GM11168 (cell line): ENCODE measurements around the gene SCFD1.
"Not testable (repeated sequence)": the region's sequence is repeated elsewhere in the genome, so short reads cannot be mapped to it uniquely, and the experiment has no call there.

Experiments
- in situ Hi-C: fragments of 300-500 bp; cut with MboI; formaldehyde crosslinking; loops from one replicate; pipeline ENCODE4 v1.12.0; 2022; ENCODE audit warnings: low sequenced_read_pairs; ENCODE audit not compliant: unreplicated experiment

Gene SCFD1

DNA sequence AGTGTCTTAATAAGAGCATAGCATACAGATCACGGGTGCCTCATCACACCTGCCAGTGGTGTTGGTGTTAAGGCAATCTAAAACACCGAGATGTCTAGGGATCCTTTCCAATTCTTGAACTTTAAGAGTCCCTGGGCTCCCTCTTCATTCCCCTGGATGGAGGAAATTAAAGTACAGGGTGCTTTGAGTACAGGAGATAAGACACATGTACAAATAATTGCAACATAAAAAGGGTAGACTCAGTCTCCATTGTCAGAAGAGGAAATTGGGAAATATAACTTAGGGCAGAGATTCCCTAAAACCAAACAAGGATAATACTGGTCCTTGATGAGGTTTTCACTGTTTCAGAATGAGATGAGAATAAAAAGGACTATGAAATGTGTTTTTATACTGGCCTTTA lies 34.9 kb downstream of the SCFD1 start:
- in situ Hi-C loops: loop anchor here (10.0 kb wide), 1 partner anchor 248 kb away; no protein-coding TSS in a partner anchor

DNA sequence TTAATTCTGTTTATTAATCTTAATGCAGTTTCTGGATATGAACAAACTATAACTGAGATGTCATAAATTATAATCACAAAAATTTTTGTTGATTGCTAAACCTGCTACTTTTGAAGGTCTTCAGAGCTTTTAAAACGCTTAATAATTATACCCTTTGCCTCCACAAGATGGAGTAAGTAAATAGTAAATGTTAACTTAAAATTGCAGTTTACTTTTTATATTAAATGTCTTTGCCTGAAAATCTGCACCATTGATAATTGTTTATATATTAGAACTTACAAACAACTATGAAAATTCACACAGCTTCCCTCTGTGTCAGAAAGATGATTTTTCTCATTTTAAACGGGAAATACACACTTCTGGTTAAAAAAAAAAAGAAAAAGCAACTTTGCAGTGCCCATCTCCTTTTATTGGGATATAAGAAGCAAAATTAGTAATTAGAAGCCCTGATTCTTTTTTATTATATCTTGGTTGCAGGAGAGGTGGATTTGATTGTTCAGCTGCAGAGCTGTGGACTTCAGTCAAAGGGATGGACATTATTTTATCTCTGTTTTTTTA lies 35.6 kb downstream of the SCFD1 start:
- in situ Hi-C loops: loop anchor here (10.0 kb wide), 1 partner anchor 247 kb away; no protein-coding TSS in a partner anchor

DNA sequence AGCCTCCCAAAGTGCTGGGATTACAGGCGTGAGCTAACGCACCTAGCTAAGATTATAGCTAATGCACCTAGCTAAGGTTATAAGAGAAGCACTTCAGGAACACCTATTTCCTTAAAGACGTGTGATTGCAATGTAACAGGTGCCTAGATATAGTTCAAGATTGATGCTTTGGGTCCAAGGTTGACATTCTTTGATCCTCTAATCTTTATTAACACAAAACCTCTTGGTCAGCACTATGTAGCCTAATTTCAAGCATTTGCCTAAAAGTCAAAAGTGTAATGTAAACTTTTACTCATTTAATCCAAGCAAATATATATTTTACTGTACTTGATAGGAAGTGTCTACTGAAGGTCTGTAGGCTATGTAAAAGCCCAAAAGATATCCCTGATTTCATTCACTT lies 36.5 kb downstream of the SCFD1 start:
- in situ Hi-C loops: loop anchor here (10.0 kb wide), 1 partner anchor 246 kb away; no protein-coding TSS in a partner anchor

DNA sequence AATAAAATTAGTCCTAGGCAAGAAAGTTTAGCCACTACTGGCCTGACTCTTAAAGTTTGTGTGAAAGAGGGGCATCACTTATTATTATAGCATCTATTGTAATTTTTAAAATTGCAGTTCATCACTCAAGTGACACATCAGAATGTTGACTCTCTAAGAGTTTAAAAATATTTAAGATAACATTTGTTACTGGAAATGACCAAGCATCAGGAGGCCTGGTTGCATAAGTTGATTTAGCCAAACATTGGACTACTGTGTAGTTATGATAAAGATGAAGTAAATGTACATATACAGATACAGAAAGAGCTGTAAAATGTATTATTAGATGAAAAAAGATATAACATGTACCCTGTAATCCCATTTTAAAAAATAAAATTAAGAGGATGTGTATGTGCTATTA lies 47.5 kb downstream of the SCFD1 start:
- in situ Hi-C loops: no loop called here

DNA sequence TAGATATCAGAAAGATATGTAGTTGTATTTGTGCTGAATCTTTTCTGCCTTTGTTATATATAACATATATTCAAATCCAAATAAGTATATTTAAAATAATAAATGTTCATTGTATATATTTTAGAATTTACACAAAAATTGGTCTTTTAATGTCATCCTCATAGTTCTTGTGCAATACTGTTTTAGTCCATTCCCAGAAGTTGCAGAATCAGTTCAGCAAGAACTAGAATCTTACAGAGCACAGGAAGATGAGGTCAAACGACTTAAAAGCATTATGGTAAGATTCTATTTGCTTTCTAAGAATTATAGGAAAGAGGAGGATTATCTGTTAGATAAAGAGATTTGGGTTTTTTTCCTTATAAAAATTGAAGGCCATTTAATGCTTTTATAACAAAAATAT lies 51.0 kb downstream of the SCFD1 start:
- in situ Hi-C loops: no loop called here

DNA sequence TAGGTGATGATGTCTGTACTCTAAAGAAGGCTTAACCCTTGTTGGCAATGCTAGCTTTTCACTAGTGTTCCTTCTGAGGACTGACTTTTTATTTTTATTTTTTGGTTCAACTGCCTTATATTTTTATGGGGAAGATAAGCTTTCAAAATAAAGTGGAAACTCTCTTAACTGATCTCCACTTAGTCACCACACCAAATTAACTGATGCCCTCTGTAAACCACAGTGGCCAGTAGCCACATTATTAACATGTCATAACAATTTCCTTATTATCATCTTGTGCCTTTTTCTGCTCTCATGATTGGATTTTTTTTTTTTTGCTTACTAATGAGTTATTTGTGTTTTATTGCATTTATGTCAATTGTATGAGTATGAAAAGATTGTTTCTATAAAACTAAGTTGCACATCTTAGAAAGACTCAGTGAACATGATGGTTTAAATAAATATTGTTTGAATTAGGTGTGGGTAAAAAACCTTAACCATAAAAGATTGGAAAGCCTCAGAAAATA lies 56.9 kb downstream of the SCFD1 start:
- in situ Hi-C loops: no loop called here

DNA sequence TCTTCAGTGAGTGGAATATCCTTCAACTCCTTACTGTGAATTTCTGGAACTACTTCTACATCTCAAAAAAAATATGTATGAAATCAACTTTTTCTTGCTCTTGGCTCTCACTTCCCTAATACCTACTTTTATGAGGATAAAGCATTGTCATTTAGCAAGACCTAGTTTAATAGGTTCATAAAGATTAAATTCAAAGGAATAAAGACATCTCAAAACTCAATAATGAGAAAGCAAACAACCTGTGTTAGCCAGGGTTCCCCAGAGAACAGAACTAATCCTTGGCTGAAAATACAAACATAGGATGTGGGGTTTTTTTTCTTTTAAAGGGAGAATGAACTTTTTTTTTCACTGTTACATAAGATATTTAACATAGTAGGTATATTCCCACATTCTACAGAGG lies 57.9 kb downstream of the SCFD1 start:
- in situ Hi-C loops: no loop called here

DNA sequence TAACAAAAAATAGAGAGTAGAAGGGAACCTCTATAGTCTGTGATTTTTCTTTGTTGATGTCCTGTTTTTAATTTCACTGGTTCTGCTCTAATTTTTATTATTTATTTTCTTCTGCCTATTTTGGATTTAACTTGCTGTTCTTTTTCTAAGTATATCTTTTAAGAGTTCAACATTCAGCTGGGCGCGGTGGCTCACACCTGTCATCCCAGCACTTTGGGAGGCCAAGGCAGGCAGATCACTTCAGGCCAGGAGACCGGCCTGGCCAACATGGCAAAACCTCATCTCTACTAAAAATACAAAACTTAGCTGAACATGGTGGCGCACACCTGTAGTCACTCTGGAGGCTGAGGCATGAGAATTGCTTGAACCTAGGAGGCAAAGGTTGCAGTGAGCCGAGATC lies 58.7 kb downstream of the SCFD1 start:
- in situ Hi-C loops: not testable (repeated sequence)

DNA sequence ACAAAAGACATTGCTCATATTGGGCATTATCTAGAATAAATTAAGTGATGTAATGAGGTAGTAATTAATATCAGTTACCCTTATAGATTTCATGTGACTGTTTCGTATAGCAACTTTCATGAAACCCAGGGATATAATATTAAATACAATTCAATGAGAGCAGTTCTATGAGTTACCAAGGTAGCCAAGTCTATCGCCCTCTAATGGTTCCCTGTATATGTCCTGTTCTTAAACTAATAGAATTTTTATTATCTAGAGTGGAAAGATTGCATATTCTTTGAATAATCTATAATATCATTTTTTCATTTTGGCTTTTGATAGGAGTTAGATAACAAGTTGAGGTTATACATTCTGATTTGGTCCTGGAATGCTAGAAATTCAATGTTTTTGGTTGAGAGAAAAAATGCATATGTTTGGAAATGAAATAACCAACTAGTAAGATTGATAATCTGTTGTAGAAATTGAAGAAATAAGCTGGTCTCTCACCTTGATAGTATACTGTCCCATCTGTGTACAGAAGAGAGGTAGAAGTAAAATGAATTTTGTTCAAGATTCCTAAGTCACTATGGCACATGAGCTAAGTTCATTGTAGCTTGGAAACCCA lies 59.7 kb downstream of the SCFD1 start:
- in situ Hi-C loops: no loop called here

DNA sequence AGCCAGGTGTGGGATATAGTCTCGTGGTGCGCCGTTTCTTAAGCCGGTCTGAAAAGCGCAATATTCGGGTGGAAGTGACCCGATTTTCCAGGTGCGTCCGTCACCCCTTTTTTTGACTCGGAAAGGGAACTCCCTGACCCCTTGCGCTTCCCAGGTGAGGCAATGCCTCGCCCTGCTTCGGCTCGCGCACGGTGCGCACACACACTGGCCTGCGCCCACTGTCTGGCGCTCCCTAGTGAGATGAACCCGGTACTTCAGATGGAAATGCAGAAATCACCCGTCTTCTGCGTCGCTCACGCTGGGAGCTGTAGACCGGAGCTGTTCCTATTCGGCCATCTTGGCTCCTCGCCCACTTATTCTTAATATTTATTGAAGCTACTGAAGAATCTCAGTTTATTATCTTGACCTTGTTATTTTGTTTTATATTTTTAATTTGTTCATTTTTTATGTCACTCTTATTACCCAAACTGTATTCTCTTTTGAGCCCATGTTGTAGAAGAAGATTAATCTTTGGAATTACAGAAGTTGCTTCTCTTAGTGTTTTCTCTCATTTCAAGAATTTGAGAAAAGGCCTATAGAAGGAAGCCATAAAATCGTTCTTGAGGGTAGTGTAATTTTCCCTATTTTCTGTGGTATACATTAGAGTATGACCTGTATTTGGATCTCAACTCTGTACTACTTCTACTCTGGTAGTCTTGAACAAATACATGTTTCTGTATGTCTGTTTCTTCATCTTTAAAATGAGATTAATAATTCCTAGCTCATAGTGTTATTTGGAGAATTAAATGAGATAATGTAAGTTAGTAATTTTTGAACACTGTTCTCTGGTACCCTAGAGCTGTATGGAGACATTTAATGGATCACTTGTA lies 68.6 kb downstream of the SCFD1 start:
- in situ Hi-C loops: not testable (repeated sequence)

DNA sequence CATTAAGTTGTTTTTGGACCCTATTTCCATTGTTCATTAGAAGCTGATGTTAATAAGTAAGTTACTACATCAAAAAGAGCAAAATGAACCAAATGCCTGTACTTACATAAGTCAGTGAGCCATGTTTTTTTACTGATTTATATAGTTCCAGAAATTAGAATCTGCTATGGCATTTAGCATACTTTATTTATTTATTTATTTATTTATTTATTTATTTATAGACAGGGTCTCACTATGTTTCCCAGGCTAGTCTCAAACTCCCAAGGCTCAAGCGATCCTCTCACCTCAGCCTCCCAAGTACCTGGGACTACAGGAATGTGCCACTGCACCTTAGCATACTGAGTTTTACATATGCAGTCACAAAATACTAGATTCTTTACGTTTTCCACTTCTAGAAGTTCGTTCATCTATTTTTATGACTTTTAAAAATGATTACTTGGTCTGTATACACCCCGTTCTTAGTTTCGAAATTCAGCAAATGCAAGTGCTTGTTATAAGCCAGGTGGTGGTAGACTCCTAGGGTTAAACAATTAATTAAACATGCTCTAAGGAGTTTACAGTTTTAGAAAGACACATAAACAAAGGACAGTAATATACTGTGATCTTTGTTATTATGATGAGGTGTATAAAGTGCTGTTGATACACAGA lies 69.8 kb downstream of the SCFD1 start:
- in situ Hi-C loops: no loop called here

DNA sequence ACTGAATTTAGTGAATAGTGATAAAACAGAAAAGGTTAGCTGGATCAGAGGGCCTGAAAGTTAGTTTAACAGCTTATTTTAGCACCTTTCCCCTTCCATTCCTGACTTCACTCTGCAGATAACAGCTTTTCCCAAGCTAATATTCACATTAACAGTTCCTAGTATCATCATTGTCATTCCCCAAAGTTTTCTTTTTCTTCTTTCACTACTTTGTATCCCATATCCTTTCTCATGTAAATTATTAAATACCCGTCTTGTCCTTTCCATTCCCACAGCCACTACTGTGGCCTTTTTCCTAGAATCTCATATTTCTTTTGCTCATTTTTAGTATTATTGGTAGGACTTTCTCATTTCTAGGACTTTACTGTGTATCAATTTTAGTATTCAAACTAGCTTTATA lies 70.5 kb downstream of the SCFD1 start:
- in situ Hi-C loops: no loop called here

DNA sequence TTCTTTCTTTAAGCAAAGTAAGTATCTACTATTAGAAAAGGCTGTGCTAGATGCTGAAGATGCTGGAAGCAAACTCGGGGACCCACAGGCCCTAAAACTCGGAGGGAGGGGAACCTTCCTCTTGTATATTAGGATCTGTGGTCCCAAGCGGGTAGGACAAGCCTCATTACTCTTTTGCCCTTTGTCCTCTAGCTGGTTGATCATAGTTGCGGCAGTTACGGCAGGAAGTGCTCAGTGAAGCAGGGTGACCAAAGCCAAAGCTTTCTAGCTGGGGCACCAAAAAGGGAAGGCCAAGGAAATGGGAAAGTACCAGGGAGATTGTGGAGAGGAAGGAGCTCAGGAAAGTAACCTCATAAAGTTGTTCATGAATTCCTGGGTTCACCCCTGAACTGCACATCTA lies 76.3 kb downstream of the SCFD1 start:
- in situ Hi-C loops: no loop called here

DNA sequence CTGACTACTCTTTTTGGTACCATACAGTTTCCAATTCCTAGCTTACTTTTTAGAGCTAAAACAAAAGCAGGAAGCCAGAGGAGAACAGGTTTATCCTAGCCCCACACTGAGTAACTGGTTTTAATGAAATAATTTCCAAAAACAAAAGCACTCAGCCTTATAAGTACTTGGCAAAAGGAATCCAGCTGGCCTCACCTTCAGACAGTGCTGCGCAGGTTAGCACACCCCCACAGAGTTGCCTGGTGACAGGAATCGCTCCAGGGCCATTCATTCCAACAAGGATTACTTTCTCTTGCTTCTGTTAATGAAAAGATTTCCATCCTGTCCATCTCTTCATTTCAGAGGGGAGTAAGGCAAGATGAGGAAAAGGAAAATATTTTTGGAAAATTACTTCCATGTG lies 84.6 kb downstream of the SCFD1 start:
- in situ Hi-C loops: no loop called here

DNA sequence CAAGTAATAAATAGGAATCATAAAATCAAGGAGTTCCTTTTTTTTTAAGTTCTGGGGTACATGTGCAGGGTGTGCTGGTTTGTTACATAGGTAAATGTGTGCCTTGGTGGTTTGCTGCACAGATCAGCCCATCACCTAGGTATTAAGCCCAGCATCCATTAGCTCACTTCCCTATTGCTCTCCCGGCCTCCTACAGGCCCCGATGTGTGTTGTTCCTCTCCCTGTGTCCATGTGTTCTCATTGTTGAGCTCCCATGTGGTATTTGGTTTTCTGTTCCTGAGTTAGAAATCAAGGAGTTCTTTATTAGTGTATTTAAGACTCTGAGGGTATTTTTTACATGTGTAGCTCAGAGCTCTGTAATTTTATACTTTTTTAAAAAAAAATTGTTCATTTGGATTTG lies 86.0 kb downstream of the SCFD1 start:
- in situ Hi-C loops: no loop called here

DNA sequence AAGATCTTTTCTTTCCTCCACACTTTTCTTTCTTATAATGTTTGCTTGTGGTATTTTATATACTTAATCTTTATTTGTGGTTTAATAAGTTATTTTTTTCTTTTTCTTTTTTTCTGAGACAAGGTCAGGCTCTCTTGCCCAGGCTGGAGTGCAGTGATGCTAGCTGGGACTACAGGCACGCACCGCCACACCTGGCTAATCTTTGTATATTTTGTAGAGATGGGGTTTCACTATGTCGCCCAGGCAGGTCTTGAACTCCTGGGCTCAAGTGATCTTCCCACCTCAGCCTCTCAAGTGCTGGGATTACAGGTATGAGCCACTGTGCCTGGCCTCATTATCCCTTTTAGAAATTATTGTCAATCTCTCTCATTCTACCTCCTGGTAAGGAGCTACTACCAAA lies 87.1 kb downstream of the SCFD1 start:
- in situ Hi-C loops: no loop called here

DNA sequence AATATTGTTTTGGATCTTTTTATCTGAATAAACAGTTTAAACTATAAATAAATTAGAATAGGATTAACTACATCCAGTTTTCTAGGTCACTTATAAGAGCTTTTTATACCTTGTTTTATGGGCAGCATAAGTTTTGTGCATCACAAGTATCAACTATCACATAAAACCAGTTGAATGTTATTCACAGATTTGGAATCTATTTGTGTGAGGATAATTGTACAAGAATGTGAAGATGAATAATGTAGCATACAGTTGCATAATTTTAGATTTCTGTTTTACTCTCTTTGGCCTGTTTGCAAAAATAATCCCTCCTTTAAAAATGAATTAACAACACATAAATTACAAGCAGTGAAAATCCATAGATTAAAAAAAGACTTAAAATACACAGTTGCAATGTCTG lies 88.8 kb downstream of the SCFD1 start:
- in situ Hi-C loops: no loop called here

DNA sequence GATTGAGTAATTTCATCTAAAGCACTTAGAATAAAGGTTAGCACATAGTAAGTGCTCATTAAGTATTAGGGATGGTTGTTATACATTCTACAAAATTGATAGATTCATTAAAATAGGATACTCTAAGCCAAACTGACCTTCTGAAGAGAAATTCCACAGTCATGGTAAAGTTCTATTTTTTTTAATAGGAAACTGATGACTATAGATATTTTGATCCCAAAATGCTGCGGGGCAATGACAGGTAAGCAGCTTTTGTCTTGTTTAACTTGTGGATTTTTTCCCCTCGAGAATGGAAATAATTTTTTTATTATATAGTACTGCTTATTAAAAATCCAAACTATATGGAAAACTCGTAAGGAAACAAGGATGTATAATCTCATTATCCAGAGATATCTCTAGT lies 97.0 kb downstream of the SCFD1 start:
- in situ Hi-C loops: no loop called here

DNA sequence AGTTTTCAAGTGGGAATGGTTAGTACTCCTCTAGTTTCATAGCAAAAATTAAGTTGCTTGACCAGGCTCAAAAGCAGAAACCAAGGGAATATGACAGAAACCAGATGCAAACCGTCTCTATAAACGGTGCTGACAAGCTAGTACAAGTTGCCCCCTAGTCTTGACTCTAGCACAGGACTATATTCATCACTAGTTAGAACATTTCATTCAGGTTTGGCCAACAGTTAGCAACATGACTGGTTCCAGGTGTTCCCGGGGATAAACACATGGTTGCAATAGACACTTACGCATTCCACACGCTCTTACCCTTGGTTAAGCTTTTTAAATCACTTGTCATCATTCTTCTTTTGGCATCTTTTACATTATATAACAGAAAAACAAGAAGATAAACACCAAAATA lies 103.6 kb downstream of the SCFD1 start:
- in situ Hi-C loops: no loop called here

DNA sequence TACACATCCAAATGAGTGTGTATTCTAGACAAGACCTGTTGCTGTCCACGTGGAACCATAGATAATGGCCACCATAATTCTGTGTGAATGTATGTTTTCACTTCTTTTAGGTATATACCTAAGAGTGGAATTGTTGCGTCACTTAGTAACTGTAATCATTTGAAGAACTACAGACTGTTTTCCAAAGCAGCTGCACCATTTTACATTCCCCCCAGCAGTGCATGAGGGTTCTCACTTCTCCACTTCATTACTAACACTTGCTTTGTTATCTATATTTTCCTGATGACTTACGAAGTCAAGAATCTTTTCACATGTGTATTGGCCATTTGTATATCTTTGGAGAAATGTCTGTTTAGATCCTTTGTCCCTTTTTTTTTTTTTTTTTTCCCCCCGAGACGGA lies 106.4 kb downstream of the SCFD1 start:
- in situ Hi-C loops: no loop called here

DNA sequence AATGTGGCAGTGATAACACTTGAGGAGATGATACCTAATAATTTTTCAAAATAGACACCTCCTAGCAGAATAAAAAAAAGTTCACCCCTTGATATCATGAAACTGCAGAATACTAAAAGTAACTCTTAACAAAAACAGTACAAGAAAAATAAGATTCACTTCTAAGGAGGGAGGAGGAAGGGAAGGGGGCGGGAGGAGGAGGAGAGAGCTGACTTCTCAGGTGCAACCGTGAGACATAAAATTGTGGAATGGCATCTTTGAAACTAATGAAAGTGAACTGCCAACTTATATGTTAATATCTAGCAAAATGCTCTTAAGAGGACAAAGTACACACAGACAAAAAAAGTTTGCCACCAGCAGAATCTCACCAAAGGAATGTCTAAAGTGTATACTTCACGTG lies 115.8 kb downstream of the SCFD1 start:
- in situ Hi-C loops: no loop called here
